ENCODE data around the gene ANKS1B.

- TF ChIP-seq CTCF (IDR thresholded peaks at IDR 0.05) (no peak), POLR2A (IDR thresholded peaks at IDR 0.05) (no peak)
Observed at GRCh38 chr12:99057670-99058069, 927.1 kb downstream of the ANKS1B start.

Data from Peyer's patch (tissue), 4 donors.